PC-9 (cell line): ENCODE measurements around the gene ZFP91. TPM values are rescaled to one million over a fixed set of nuclear protein-coding genes. Genes with fewer than 3 reads are reported as not detected.

Experiments
- BruUV-seq: library from RNA; stranded (reverse); fragments of 400-500 nt; replicated peaks from 2 replicates; lab custom pipeline; 2021; lab: Mats Ljungman, UMichigan
- CTCF ChIA-PET: fragments of 300-600 bp; sonication (Branson Sonifier 250); formaldehyde crosslinking; loops from one replicate; lab custom pipeline; 2022; ENCODE audit warnings: antibody characterized with exemption; lab: Charles Lee
- POLR2A ChIA-PET: fragments of 300-600 bp; sonication (Branson Sonifier 250); formaldehyde crosslinking; loops from one replicate; lab custom pipeline; 2022; ENCODE audit warnings: antibody characterized with exemption; ENCODE audit not compliant: unreplicated experiment; lab: Charles Lee
- DNase-seq, 2 experiments: peaks; one replicate each; pipeline versions ENCODE4 v3.0.0 to v3.0.0-alpha.2; 2015 to 2022; ENCODE audit warnings: mixed read lengths in 1 of 2
- H2AFZ ChIP-seq: fragments of 200-600 bp; sonication (generic); 2 replicates; pipeline ENCODE4 v1.8.1; 2017; ENCODE audit warnings: antibody characterized with exemption
- H3F3A ChIP-seq: fragments of 200-600 bp; sonication (generic); 2 replicates; pipeline ENCODE4 v1.8.1; 2017; ENCODE audit warnings: antibody characterized with exemption, mild to moderate bottlenecking, low read depth; ENCODE audit not compliant: insufficient read depth
- H3K27ac ChIP-seq: fragments of 200-600 bp; sonication (generic); 2 replicates; pipeline ENCODE4 v1.6.1; 2016; ENCODE audit warnings: mixed run types
- H3K27me3 ChIP-seq: fragments of 200-600 bp; sonication (generic); 2 replicates; pipeline ENCODE4 v1.6.1; 2016; ENCODE audit warnings: low read depth, mixed run types; ENCODE audit not compliant: insufficient read depth
- H3K36me3 ChIP-seq: fragments of 200-600 bp; sonication (generic); 2 replicates; pipeline ENCODE4 v1.6.1; 2016; ENCODE audit warnings: low read depth, mixed run types
- H3K4me1 ChIP-seq: fragments of 200-600 bp; sonication (generic); replicated peaks from 2 replicates; pipeline ENCODE4 v1.6.1; 2016; ENCODE audit warnings: mixed run types; ENCODE audit not compliant: insufficient read depth
- H3K4me2 ChIP-seq: fragments of 200-600 bp; sonication (generic); 2 replicates; pipeline ENCODE4 v1.6.1; 2017; ENCODE audit warnings: mixed run types
- H3K4me3 ChIP-seq: fragments of 200-600 bp; sonication (generic); 2 replicates; pipeline ENCODE4 v1.6.1; 2016; ENCODE audit warnings: mixed run types
- H3K79me2 ChIP-seq: fragments of 200-600 bp; sonication (generic); 2 replicates; pipeline ENCODE4 v1.6.1; 2017; ENCODE audit warnings: low read depth, mixed run types
- H3K9me2 ChIP-seq: fragments of 200-600 bp; sonication (generic); 2 replicates; pipeline ENCODE4 v1.8.1; 2017; ENCODE audit warnings: mild to moderate bottlenecking; ENCODE audit not compliant: insufficient read depth
- H3K9me3 ChIP-seq: fragments of 200-600 bp; sonication (generic); 2 replicates; pipeline ENCODE4 v1.8.1; 2016; ENCODE audit warnings: low read depth; ENCODE audit not compliant: insufficient read depth
- H4K20me1 ChIP-seq: fragments of 200-600 bp; sonication (generic); 2 replicates; pipeline ENCODE4 v1.8.1; 2017; ENCODE audit not compliant: insufficient read depth
- EZH2 ChIP-seq: fragments of 200-600 bp; sonication (generic); IDR thresholded peaks from 2 replicates; pipeline ENCODE4 v1.8.0; 2017; ENCODE audit warnings: antibody characterized with exemption, low read depth
- intact Hi-C: fragments of 100-400 bp; cut with micrococcal nuclease; formaldehyde crosslinking; loops from one replicate; pipeline ENCODE4 v1.10.0; 2022; ENCODE audit not compliant: unreplicated experiment
- total RNA-seq: library from RNA; stranded (reverse); gene quantifications from 2 replicates; pipeline ENCODE4 v1.2.3, GENCODE V29; 2021
- TF ChIP-seq, protein P1 (sequence below): fragments of 200-600 bp; sonication (generic); conservative IDR thresholded peaks from 2 replicates; pipeline ENCODE4 v1.6.1; 2017; ENCODE audit warnings: mixed run types, antibody characterized with exemption, mild to moderate bottlenecking, moderate library complexity

ZFP91 gene
- total RNA-seq, 1 experiment from 2014 or later = 67.5 TPM

- no peaks in the 10 kb centered on the region for H3K36me3 ChIP-seq
- no TSS peak for BruUV-seq
- ChIA-PET CTCF (no interaction called here), POLR2A (no interaction called here)
- no peak overlapping the region for H2AFZ ChIP-seq
- H3F3A ChIP-seq = peaks cover 66% of the 10 kb centered on the region
- intact Hi-C loops = loop anchor here (5.0 kb wide), 2 partner anchors 327 to 977 kb away; no protein-coding TSS in a partner anchor
- H3K4me3 ChIP-seq = no peak overlapping the region
- H3K27me3 ChIP-seq = no peaks in the 10 kb centered on the region
- H3K4me2 ChIP-seq = peak overlapping the region; percentile 86
- no peak for DNase-seq
- TF ChIP-seq, protein P1, sequence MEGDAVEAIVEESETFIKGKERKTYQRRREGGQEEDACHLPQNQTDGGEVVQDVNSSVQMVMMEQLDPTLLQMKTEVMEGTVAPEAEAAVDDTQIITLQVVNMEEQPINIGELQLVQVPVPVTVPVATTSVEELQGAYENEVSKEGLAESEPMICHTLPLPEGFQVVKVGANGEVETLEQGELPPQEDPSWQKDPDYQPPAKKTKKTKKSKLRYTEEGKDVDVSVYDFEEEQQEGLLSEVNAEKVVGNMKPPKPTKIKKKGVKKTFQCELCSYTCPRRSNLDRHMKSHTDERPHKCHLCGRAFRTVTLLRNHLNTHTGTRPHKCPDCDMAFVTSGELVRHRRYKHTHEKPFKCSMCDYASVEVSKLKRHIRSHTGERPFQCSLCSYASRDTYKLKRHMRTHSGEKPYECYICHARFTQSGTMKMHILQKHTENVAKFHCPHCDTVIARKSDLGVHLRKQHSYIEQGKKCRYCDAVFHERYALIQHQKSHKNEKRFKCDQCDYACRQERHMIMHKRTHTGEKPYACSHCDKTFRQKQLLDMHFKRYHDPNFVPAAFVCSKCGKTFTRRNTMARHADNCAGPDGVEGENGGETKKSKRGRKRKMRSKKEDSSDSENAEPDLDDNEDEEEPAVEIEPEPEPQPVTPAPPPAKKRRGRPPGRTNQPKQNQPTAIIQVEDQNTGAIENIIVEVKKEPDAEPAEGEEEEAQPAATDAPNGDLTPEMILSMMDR = no peak
- no peak for TF ChIP-seq EZH2
- H3K9me2 ChIP-seq = no peaks in the 10 kb centered on the region
- H4K20me1 ChIP-seq = no peaks in the 10 kb centered on the region; the same call in 1 of the 2 replicates
- peaks cover 31% of the 10 kb centered on the region for H3K79me2 ChIP-seq
- H3K27ac ChIP-seq = peak overlapping the region; percentile 92
- peaks cover 48% of the 10 kb centered on the region for H3K4me1 ChIP-seq
- 0 out of 2 replicates have a peak, but pooled peaks cover 5% of the 10 kb centered on the region for H3K9me3 ChIP-seq
Measured at GRCh38 chr11:58574881-58575280, 4.0 kb upstream of the ZFP91 start.

DNA sequence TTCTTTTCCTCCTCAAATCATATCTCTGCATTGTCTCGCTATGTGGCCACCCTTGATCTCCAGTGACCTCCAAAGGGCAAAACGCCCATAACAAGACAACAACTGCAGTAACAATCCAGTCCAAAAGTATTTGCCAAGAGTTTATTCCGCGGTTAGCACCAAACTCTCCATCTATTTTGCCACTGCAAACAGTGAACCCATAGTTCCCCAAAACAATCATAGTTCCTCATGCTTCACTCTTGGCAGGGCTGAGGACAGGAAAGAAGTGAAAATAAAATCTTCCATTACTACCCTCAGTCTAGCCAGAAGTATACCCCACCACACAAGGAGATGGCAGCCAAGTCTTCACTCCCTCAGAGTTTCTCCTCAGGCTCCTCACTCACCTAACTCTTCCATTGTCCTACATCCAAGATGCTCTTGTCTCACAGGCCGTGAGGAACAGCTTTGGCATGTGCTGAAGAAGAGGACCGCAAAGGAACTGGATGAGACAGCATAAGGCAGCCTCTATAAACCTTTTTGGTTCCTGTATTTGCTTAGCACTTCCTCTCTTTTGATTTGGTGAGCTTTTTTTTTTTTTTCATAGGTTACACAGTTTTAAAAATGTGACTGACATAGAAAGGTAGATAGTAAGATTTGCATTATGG lies 3.4 kb upstream of the ZFP91 start, which contains the start of gene LPXN:
Gene LPXN, minus strand, starts transcription at position 480 of the 644 bp plus-strand sequence. Its CDS starts 84 bp downstream, at position 396.
- no peak for DNase-seq
- H3K4me1 ChIP-seq = peaks cover 50% of the 10 kb centered on the region
- peak within 1 kb of the TSS; percentile 78 for H3K4me3 ChIP-seq
- H4K20me1 ChIP-seq = peaks cover 5% of the 10 kb centered on the region
- TF ChIP-seq, protein P1 = no peak
- TF ChIP-seq EZH2 = no peak
- peaks cover 69% of the 10 kb centered on the region for H3F3A ChIP-seq
- H2AFZ ChIP-seq = no peak within 1 kb of the TSS
- peak within 1 kb of the TSS; percentile 86 for H3K4me2 ChIP-seq
- H3K9me3 ChIP-seq = 0 out of 2 replicates have a peak, but pooled peaks cover 5% of the 10 kb centered on the region
- POLR2A ChIA-PET = no interaction called here
- intact Hi-C loops = loop anchor here (2.0 to 5.0 kb wide), 3 partner anchors 213 to 977 kb away; no protein-coding TSS in a partner anchor
- CTCF ChIA-PET = no interaction called here
- H3K79me2 ChIP-seq = peaks cover 37% of the 10 kb centered on the region
- H3K27me3 ChIP-seq = no peaks in the 10 kb centered on the region
- H3K36me3 ChIP-seq = no peaks in the 10 kb centered on the region
- no TSS peak for BruUV-seq
- no peaks in the 10 kb centered on the region for H3K9me2 ChIP-seq
- peak within 1 kb of the TSS; percentile 97 for H3K27ac ChIP-seq

- Histone ChIP-seq H3K9me2 (no peaks in the 10 kb centered on the region), H3K4me3 (peak overlapping the region; percentile 78), H3K79me2 (peaks cover 52% of the 10 kb centered on the region), H3F3A (peaks cover 69% of the 10 kb centered on the region), H3K27me3 (no peaks in the 10 kb centered on the region), H3K27ac (peak overlapping the region; percentile 97), H3K4me1 (peaks cover 65% of the 10 kb centered on the region), H3K36me3 (peaks cover 7% of the 10 kb centered on the region; the same call in 1 of the 2 replicates), H4K20me1 (peaks cover 17% of the 10 kb centered on the region), H2AFZ (peak overlapping the region; percentile 85; the same call in 1 of the 2 replicates), H3K9me3 (no peaks in the 10 kb centered on the region), H3K4me2 (peak overlapping the region; percentile 86)
- ChIA-PET CTCF (interaction anchor here (0.6 to 1.1 kb wide), 6 partner anchors 9 to 1725 kb away, joined by 3 read pairs; no protein-coding TSS in a partner anchor), POLR2A (interaction anchor here (0.6 kb wide), 2 partner anchors 49 to 825 kb away, joined by 5 to 7 read pairs; partner anchors contain the start of gene BTBD18)
- no TSS peak for BruUV-seq
- intact Hi-C loops = loop anchor here (2.0 to 5.0 kb wide), 3 partner anchors 212 to 975 kb away; no protein-coding TSS in a partner anchor
- no peak for TF ChIP-seq EZH2
- TF ChIP-seq, protein P1 = peak; percentile 69
- peak in 1 of 2 experiments; percentile 43 for DNase-seq
Measured at GRCh38 chr11:58576887-58577471, 1.9 kb upstream of the ZFP91 start.
